Sigmoid colon (tissue), 7 donors: ENCODE data around the gene SGPP2. TPM values are rescaled to one million over a fixed set of nuclear protein-coding genes. Genes with fewer than 3 reads are reported as not detected.

Source experiments
- DNase-seq: peaks from one replicate; pipeline ENCODE4 v3.0.0-alpha.2; 2019
- H3K27ac ChIP-seq, 4 donors: fragments of 200-600 bp; sonication (generic); one replicate each; pipeline ENCODE4 v1.5.1; 2016 to 2019; ENCODE audit warnings: mild to moderate bottlenecking in 1 of 4
- H3K27me3 ChIP-seq, 3 donors: fragments of 200-600 bp; sonication (generic); one replicate each; pipeline ENCODE4 v1.5.1; 2019; ENCODE audit warnings: mild to moderate bottlenecking in 1 of 3
- H3K36me3 ChIP-seq, 4 donors: fragments of 200-600 bp; sonication (generic); one replicate each; pipeline ENCODE4 v1.5.1; 2016 to 2019
- H3K4me1 ChIP-seq, 4 donors: fragments of 200-600 bp; sonication (generic); one replicate each; pipeline ENCODE4 v1.5.1; 2017 to 2019
- H3K4me3 ChIP-seq, 4 donors: fragments of 200-600 bp; sonication (generic); one replicate each; pipeline ENCODE4 v1.5.1; 2017 to 2019; ENCODE audit warnings: mild to moderate bottlenecking in 2 of 4, moderate library complexity in 1 of 4
- H3K9me3 ChIP-seq, 4 donors: fragments of 200-600 bp in 3 of 4; sonication (generic) in 3 of 4; one replicate each; pipeline versions ENCODE4 v1.5.1 to v1.6.1; 2013 to 2019
- CTCF ChIP-seq, 4 experiments: fragments of 450-650 bp in 3 of 4; fragments of 200-600 bp in 1 of 4; IDR thresholded peaks; one replicate each; pipeline ENCODE4 v1.5.1; 2016 to 2019; ENCODE audit warnings: antibody characterized with exemption in 4 of 4, mild to moderate bottlenecking in 3 of 4, moderate library complexity in 2 of 4
- EP300 ChIP-seq, 4 donors: sonication (generic); formaldehyde crosslinking; IDR thresholded peaks; one replicate each; pipeline ENCODE4 v1.6.1; 2017; ENCODE audit warnings: antibody characterized with exemption in 4 of 4
- POLR2A ChIP-seq, 2 donors: fragments of 450-650 bp; IDR thresholded peaks; one replicate each; pipeline ENCODE4 v1.6.1; 2016; ENCODE audit warnings: antibody characterized with exemption in 2 of 2, mild to moderate bottlenecking in 2 of 2, moderate library complexity in 2 of 2
- POLR2AphosphoS5 ChIP-seq, 4 donors: sonication (generic); formaldehyde crosslinking; IDR thresholded peaks; one replicate each; pipeline ENCODE4 v1.6.1; 2017; ENCODE audit warnings: antibody characterized with exemption in 4 of 4
- WGBS, 2 donors: extraction: QIAGEN DNeasy Blood & Tissue Kit; methylation state at CpG; one replicate each; pipeline ENCODE4 v1.1.7; 2013; 5-methylcytosine and 5-hydroxymethylcytosine counted together
- intact Hi-C: fragments of 100-400 bp; cut with DNase I; formaldehyde crosslinking; loops from one replicate; pipeline ENCODE4 v1.15.1; 2023
- polyA plus RNA-seq, 3 donors: library from polyadenylated mRNA; stranded (reverse); fragments of 200-250 nt; gene quantifications; one replicate each; pipeline ENCODE4 v1.2.3, GENCODE V29; 2013
- total RNA-seq, 4 donors: library from RNA; depleted of rRNA; stranded (reverse); fragments of >200 nt; gene quantifications; one replicate each; pipeline ENCODE4 v1.1.0, GENCODE V29; 2016
- donor health status: healthy with polysubstance abuse.
- donor health status: Bipolar disorder and iron deficiency.
- donor health status: healthy.

Gene SGPP2
- total and polyA plus RNA-seq, 7 donors = 0.49 to 25.1 (median 1.1) TPM

- 71 to 76% methylated on average over 6 of the region's 6 CpGs for WGBS, 2 donors
Measured at GRCh38 chr2:222391743-222392285, 32.5 kb upstream of the SGPP2 start.

GRCh38 chr2:222393733-222394267, 30.5 kb upstream of the SGPP2 start:
- no peak overlapping the region for H3K4me3 ChIP-seq
- DNase-seq = no peak
- TF ChIP-seq POLR2A (IDR thresholded peaks at IDR 0.05) = no peak
- TF ChIP-seq CTCF (IDR thresholded peaks at IDR 0.05) = no peak
- no peak for TF ChIP-seq POLR2AphosphoS5 (IDR thresholded peaks at IDR 0.05)
- TF ChIP-seq EP300 (IDR thresholded peaks at IDR 0.05) = no peak
- H3K4me1 ChIP-seq = no peaks in the 10 kb centered on the region
- no peaks in the 10 kb centered on the region for H3K36me3 ChIP-seq
- whole genome bisulfite sequencing, 2 donors = 84 to 94% methylated on average over 4 of the region's 4 CpGs
- intact Hi-C loops = no loop called here
- H3K9me3 ChIP-seq = no peaks in the 10 kb centered on the region
- H3K27me3 ChIP-seq = no peaks in the 10 kb centered on the region
- H3K27ac ChIP-seq = no peak overlapping the region

More at GRCh38 chr2:222391743-222392285, 32.5 kb upstream of the SGPP2 start:
- no peak for DNase-seq
- intact Hi-C loops = no loop called here
- no peaks in the 10 kb centered on the region for H3K36me3 ChIP-seq
- H3K27ac ChIP-seq = no peak overlapping the region
- H3K9me3 ChIP-seq = no peaks in the 10 kb centered on the region
- no peaks in the 10 kb centered on the region for H3K4me1 ChIP-seq
- H3K27me3 ChIP-seq = no peaks in the 10 kb centered on the region
- H3K4me3 ChIP-seq = no peak overlapping the region
- TF ChIP-seq EP300 (IDR thresholded peaks at IDR 0.05) = no peak
- no peak for TF ChIP-seq POLR2AphosphoS5 (IDR thresholded peaks at IDR 0.05)
- TF ChIP-seq CTCF (IDR thresholded peaks at IDR 0.05) = no peak
- TF ChIP-seq POLR2A (IDR thresholded peaks at IDR 0.05) = no peak

- Histone ChIP-seq H3K9me3 (no peaks in the 10 kb centered on the region), H3K4me1 (peaks cover 0 to 5% (median 0%) of the 10 kb centered on the region in 4 donors), H3K27ac (no peak overlapping the region), H3K4me3 (no peak overlapping the region), H3K36me3 (no peaks in the 10 kb centered on the region), H3K27me3 (no peaks in the 10 kb centered on the region)
- 68 to 87% methylated on average over 1 of the region's 1 CpG for WGBS, 2 donors
- TF ChIP-seq EP300 (IDR thresholded peaks at IDR 0.05) = no peak
- TF ChIP-seq CTCF (IDR thresholded peaks at IDR 0.05) = no peak
- TF ChIP-seq POLR2A (IDR thresholded peaks at IDR 0.05) = no peak
- no peak for TF ChIP-seq POLR2AphosphoS5 (IDR thresholded peaks at IDR 0.05)
- intact Hi-C loops = no loop called here
- no peak for DNase-seq
Measured at GRCh38 chr2:222398446-222398885, 25.9 kb upstream of the SGPP2 start.

GRCh38 chr2:222399038-222399783, 25.1 kb upstream of the SGPP2 start:
- DNase-seq = no peak
- H3K4me1 ChIP-seq = peaks cover 0 to 5% (median 0%) of the 10 kb centered on the region in 4 donors
- intact Hi-C loops = no loop called here
- WGBS, 2 donors = 61 to 66% methylated on average over 5 of the region's 5 CpGs
- no peak overlapping the region for H3K27ac ChIP-seq
- no peaks in the 10 kb centered on the region for H3K36me3 ChIP-seq
- no peaks in the 10 kb centered on the region for H3K27me3 ChIP-seq
- no peak for TF ChIP-seq CTCF (IDR thresholded peaks at IDR 0.05)
- no peak for TF ChIP-seq POLR2AphosphoS5 (IDR thresholded peaks at IDR 0.05)
- TF ChIP-seq POLR2A (IDR thresholded peaks at IDR 0.05) = no peak
- no peak for TF ChIP-seq EP300 (IDR thresholded peaks at IDR 0.05)
- no peaks in the 10 kb centered on the region for H3K9me3 ChIP-seq
- H3K4me3 ChIP-seq = no peak overlapping the region
